HG02840 (cell line): ENCODE data around the gene ZMYND19.
"Not testable (repeated sequence)": the region's sequence is repeated elsewhere in the genome, so short reads cannot be mapped to it uniquely, and the experiment has no call there.

Experiments used
- ATAC-seq: cut with Tn5 transposase; IDR thresholded peaks from one replicate; pipeline ENCODE4 v1.9.1; 2021; ENCODE audit warnings: mild to moderate bottlenecking, moderate library complexity, moderate number of reproducible peaks; ENCODE audit not compliant: unreplicated experiment, low FRiP score

The ZMYND19 gene

GRCh38 chr9:137589441-137590122 is 730 bp downstream of the ZMYND19 start:
- peak; percentile 24 for ATAC-seq

- ATAC-seq: no peak
These were observed 1.4 kb downstream of the ZMYND19 start for GRCh38 chr9:137588891-137589290.

GRCh38 chr9:137588311-137588710 is 2.0 kb downstream of the ZMYND19 start:
- no peak for ATAC-seq

- no peak for ATAC-seq
These were observed 3.5 kb downstream of the ZMYND19 start for GRCh38 chr9:137586854-137587253.

- ATAC-seq: no peak
These were observed 6.4 kb downstream of the ZMYND19 start for GRCh38 chr9:137583957-137584356.

- ATAC-seq: no peak
These were observed 7.0 kb downstream of the ZMYND19 start for GRCh38 chr9:137583347-137583746.

GRCh38 chr9:137582286-137582860 is 7.9 kb downstream of the ZMYND19 start:
- no peak for ATAC-seq

GRCh38 chr9:137581361-137582285 is 8.7 kb downstream of the ZMYND19 start:
- no peak for ATAC-seq

- no peak for ATAC-seq
These were observed 9.4 kb downstream of the ZMYND19 start for GRCh38 chr9:137580954-137581322.

- no peak for ATAC-seq
These were observed 9.9 kb downstream of the ZMYND19 start for GRCh38 chr9:137580209-137580953.

GRCh38 chr9:137579259-137579604 is 11.1 kb downstream of the ZMYND19 start:
- no peak for ATAC-seq

GRCh38 chr9:137578518-137579258 is 11.6 kb downstream of the ZMYND19 start, which contains the start of gene DPH7:
DPH7 (minus strand) TSS chr9:137578925; CDS start chr9:137578777, 148 bp downstream.
- peak; percentile 81 for ATAC-seq

GRCh38 chr9:137575716-137576411 is 14.4 kb downstream of the ZMYND19 start:
- no peak for ATAC-seq

- ATAC-seq: no peak
These were observed 15.0 kb downstream of the ZMYND19 start for GRCh38 chr9:137575364-137575715.

GRCh38 chr9:137574192-137574591 is 16.1 kb downstream of the ZMYND19 start:
- ATAC-seq: no peak

- no peak for ATAC-seq
These were observed 19.7 kb downstream of the ZMYND19 start for GRCh38 chr9:137570566-137570965.

GRCh38 chr9:137569609-137570203 is 20.6 kb downstream of the ZMYND19 start:
- no peak for ATAC-seq

- ATAC-seq: not testable (repeated sequence)
These were observed 21.9 kb downstream of the ZMYND19 start for GRCh38 chr9:137568445-137568844.

- no peak for ATAC-seq
These were observed 25.4 kb downstream of the ZMYND19 start for GRCh38 chr9:137564817-137565411.
